Measurements from ENCODE around the gene SPACA5. TPM values are rescaled to one million over a fixed set of nuclear protein-coding genes. Genes with fewer than 3 reads are reported as not detected.

SPACA5 gene
- total RNA-seq, 1 donor from 2014 or later, result 9.6 TPM

GRCh38 chrX:47992095-47992380 lies 14.8 kb upstream of the SPACA5 start:
- Mint-ChIP-seq H3K9me3 (peaks cover 54% of the 10 kb centered on the region), H3K27me3 (ENCODE audit: insufficient read depth, low read depth) (peaks cover 6% of the 10 kb centered on the region), H3K27ac (no peak overlapping the region), H3K4me1 (no peaks in the 10 kb centered on the region), H3K4me3 (no peak overlapping the region), H3K36me3 (peaks cover 64% of the 10 kb centered on the region)
- no peak overlapping the region for H3K4me2 ChIP-seq
- no peaks in the 10 kb centered on the region for H4K20me1 ChIP-seq (ENCODE audit: low read depth)
- no peaks in the 10 kb centered on the region for H3F3A ChIP-seq (ENCODE audit: low read depth)
- TF ChIP-seq EZH2 (IDR thresholded peaks at IDR 0.05) (no peak), EZH2phosphoT487 (IDR thresholded peaks at IDR 0.05) (no peak), CTCF (IDR thresholded peaks at IDR 0.05) (no peak)
- H2AFZ ChIP-seq (replicated peaks), result no peak overlapping the region
- H3K4me3 ChIP-seq, result no peak overlapping the region
- H3K27me3 ChIP-seq, result no peaks in the 10 kb centered on the region
- no peaks in the 10 kb centered on the region for H3K4me1 ChIP-seq
- no peak overlapping the region for H3K27ac ChIP-seq
- no peak overlapping the region for H3K9ac ChIP-seq
- no peak for DNase-seq (ENCODE audit: low spot score)
- H3K36me3 ChIP-seq, result no peaks in the 10 kb centered on the region
- H3K79me2 ChIP-seq (ENCODE audit: low read depth), result no peaks in the 10 kb centered on the region
- no peaks in the 10 kb centered on the region for H3K9me3 ChIP-seq (ENCODE audit: low read depth)

- H3K27me3 ChIP-seq, result no peaks in the 10 kb centered on the region
- H3K9me3 ChIP-seq (ENCODE audit: low read depth), result no peaks in the 10 kb centered on the region
- no peaks in the 10 kb centered on the region for H3K4me1 Mint-ChIP-seq
- H3K9me3 Mint-ChIP-seq, result peaks cover 56% of the 10 kb centered on the region
- no peaks in the 10 kb centered on the region for H4K20me1 ChIP-seq (ENCODE audit: low read depth)
- H3K4me1 ChIP-seq, result no peaks in the 10 kb centered on the region
- H3K9ac ChIP-seq, result no peak overlapping the region
- H3K27me3 Mint-ChIP-seq (ENCODE audit: insufficient read depth, low read depth), result peaks cover 6% of the 10 kb centered on the region
- no peak overlapping the region for H3K27ac ChIP-seq
- H3K4me3 ChIP-seq, result no peak overlapping the region
- H3K4me2 ChIP-seq, result no peak overlapping the region
- DNase-seq (ENCODE audit: low spot score), result no peak
- H3K36me3 ChIP-seq, result no peaks in the 10 kb centered on the region
- no peaks in the 10 kb centered on the region for H3K79me2 ChIP-seq (ENCODE audit: low read depth)
- H3K36me3 Mint-ChIP-seq, result peaks cover 60% of the 10 kb centered on the region
- TF ChIP-seq EZH2phosphoT487 (IDR thresholded peaks at IDR 0.05), result no peak
- no peak for TF ChIP-seq EZH2 (IDR thresholded peaks at IDR 0.05)
- no peak for TF ChIP-seq CTCF (IDR thresholded peaks at IDR 0.05)
- H3K4me3 Mint-ChIP-seq, result no peak overlapping the region
- H3K27ac Mint-ChIP-seq, result no peak overlapping the region
- no peaks in the 10 kb centered on the region for H3F3A ChIP-seq (ENCODE audit: low read depth)
- no peak overlapping the region for H2AFZ ChIP-seq (replicated peaks)
These were observed 14.1 kb upstream of the SPACA5 start for GRCh38 chrX:47992669-47993068.

GRCh38 chrX:48001260-48001659 lies 5.5 kb upstream of the SPACA5 start:
- H3K27ac Mint-ChIP-seq, result no peak overlapping the region
- H3K27me3 Mint-ChIP-seq (ENCODE audit: insufficient read depth, low read depth), result peaks cover 3% of the 10 kb centered on the region
- Histone ChIP-seq H3F3A (ENCODE audit: low read depth) (no peaks in the 10 kb centered on the region), H3K27me3 (no peaks in the 10 kb centered on the region), H3K27ac (no peak overlapping the region), H3K4me1 (peaks cover 6% of the 10 kb centered on the region), H3K79me2 (ENCODE audit: low read depth) (peaks cover 33% of the 10 kb centered on the region), H3K9me3 (ENCODE audit: low read depth) (no peaks in the 10 kb centered on the region), H4K20me1 (ENCODE audit: low read depth) (no peaks in the 10 kb centered on the region), H2AFZ (replicated peaks) (no peak overlapping the region), H3K9ac (no peak overlapping the region), H3K36me3 (no peaks in the 10 kb centered on the region), H3K4me3 (no peak overlapping the region), H3K4me2 (no peak overlapping the region)
- H3K36me3 Mint-ChIP-seq, result peaks cover 24% of the 10 kb centered on the region
- peaks cover 24% of the 10 kb centered on the region for H3K9me3 Mint-ChIP-seq
- DNase-seq (ENCODE audit: low spot score), result no peak
- H3K4me1 Mint-ChIP-seq, result peaks cover 12% of the 10 kb centered on the region
- no peak for TF ChIP-seq EZH2 (IDR thresholded peaks at IDR 0.05)
- TF ChIP-seq CTCF (IDR thresholded peaks at IDR 0.05), result no peak
- no peak for TF ChIP-seq EZH2phosphoT487 (IDR thresholded peaks at IDR 0.05)
- H3K4me3 Mint-ChIP-seq, result no peak overlapping the region

- H3K4me3 ChIP-seq, result peak overlapping the region; percentile 71
- Mint-ChIP-seq H3K27ac (no peak overlapping the region), H3K36me3 (peaks cover 17% of the 10 kb centered on the region), H3K9me3 (peaks cover 21% of the 10 kb centered on the region), H3K4me1 (peaks cover 12% of the 10 kb centered on the region), H3K27me3 (ENCODE audit: insufficient read depth, low read depth) (peaks cover 3% of the 10 kb centered on the region), H3K4me3 (peak overlapping the region; percentile 48)
- H3K27ac ChIP-seq, result no peak overlapping the region
- no peak overlapping the region for H2AFZ ChIP-seq (replicated peaks)
- no peaks in the 10 kb centered on the region for H3K27me3 ChIP-seq
- H3F3A ChIP-seq (ENCODE audit: low read depth), result no peaks in the 10 kb centered on the region
- no peak for DNase-seq (ENCODE audit: low spot score)
- peaks cover 33% of the 10 kb centered on the region for H3K79me2 ChIP-seq (ENCODE audit: low read depth)
- no peaks in the 10 kb centered on the region for H3K36me3 ChIP-seq
- H3K4me1 ChIP-seq, result peaks cover 6% of the 10 kb centered on the region
- H3K4me2 ChIP-seq, result peak overlapping the region; percentile 81
- H3K9me3 ChIP-seq (ENCODE audit: low read depth), result no peaks in the 10 kb centered on the region
- no peaks in the 10 kb centered on the region for H4K20me1 ChIP-seq (ENCODE audit: low read depth)
- no peak for TF ChIP-seq EZH2phosphoT487 (IDR thresholded peaks at IDR 0.05)
- no peak for TF ChIP-seq EZH2 (IDR thresholded peaks at IDR 0.05)
- TF ChIP-seq CTCF (IDR thresholded peaks at IDR 0.05), result no peak
- no peak overlapping the region for H3K9ac ChIP-seq
These were observed 4.5 kb upstream of the SPACA5 start for GRCh38 chrX:48002319-48002718.
